Activated CD8-positive, alpha-beta memory T cell treated with anti-CD3 and anti-CD28 coated beads, Interleukin-2, amount 50 U/mL, for 4 hours (primary cell): ENCODE data around the gene ZC3H12D.

Source experiments
- DNase-seq: peaks from one replicate; pipeline ENCODE4 v3.0.0-alpha.2; 2020

Gene ZC3H12D

DNA sequence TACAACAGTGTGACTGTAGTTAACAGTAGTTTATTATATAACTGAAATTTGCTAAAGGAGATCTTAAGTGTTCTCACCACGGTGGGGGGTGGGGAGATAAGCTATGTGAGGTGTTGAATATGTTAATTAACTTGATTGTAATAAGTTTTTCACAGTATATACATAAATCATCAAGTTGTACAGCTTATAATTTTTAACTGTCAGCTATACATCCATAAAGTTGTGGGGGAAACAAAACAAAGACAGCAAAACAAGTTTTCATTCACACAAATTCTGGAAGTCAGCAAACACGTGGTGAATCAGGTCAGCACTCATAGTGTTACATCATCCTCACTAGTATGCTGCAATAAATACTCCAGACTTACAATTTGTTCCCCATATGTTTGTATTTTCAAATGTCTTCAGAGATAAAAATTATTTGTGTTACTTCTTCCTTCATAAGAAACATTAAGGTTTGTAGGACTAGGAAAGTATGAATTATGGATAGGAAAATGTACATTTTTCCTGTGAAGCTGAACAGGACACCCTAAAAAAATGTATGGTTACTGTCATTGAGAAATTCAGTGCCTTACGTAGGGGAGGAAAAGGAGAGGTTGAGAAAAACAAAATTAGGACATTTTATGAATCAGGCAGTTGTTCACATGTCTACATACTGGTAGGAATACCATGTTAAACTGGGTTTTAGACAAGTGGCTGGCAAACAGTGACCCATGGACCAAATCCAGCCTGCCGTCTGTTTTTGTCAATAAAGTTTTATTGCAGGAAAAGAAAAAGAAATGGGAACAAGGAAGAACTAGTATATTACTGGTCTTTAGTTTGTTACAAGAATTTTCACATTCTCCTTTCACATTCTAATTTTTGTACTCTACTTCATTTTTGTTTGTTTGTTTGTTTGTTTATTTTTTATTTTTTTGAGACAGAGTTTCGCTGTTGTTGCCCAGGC is 78.7 kb downstream of the ZC3H12D start:
- no peak for DNase-seq

- DNase-seq, result no peak
Measured at GRCh38 chr6:149403534-149403933, 81.3 kb downstream of the ZC3H12D start.

DNA sequence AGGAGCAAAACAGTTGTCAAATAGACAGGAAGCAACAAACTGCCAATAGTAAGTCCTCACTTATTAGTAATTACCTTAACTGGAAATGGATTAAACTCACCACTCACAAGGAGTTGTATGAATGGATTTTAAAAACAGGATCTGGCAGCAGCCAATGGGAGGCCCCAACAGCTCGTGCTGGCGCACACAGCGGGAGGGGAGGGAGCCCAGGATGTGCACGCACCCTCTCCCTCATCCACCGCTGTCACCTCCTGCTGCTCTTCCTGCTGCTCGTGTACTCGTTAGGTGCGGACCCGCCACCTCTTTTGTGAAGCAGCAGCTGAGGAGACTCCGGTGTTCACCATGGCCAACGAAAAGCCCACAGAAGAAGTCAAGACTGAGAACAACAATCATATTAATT is 84.8 kb downstream of the ZC3H12D start, which contains the start of gene SUMO4:
SUMO4 (plus strand) TSS at position 213 of the 400 bp plus-strand sequence; CDS start at position 343, 130 bp downstream.
- DNase-seq, result no peak

DNA sequence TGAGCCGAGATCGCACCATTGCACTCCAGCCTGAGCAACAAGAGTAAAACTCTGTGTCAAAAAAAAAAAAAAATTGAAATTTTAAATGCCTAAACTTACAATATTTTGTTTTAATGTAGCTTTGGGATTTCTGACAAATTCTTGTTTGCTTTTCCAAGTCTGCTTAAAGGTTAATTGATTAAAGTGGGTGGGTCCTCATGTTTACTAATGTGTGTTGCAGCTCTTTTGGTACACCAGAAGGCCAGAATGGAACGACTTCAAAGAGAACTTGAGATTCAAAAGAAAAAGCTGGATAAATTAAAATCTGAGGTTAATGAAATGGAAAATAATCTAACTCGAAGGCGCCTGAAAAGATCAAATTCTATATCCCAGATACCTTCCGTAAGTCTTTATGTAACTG is 87.4 kb downstream of the ZC3H12D start:
- DNase-seq, result no peak
